HG02943 (cell line): ENCODE results near the gene HDAC7.
"Not testable (repeated sequence)": the region's sequence is repeated elsewhere in the genome, so short reads cannot be mapped to it uniquely, and the experiment has no call there.

ENCODE experiments used
- ATAC-seq: cut with Tn5 transposase; IDR thresholded peaks from one replicate; pipeline ENCODE4 v1.9.1; 2021; ENCODE audit warnings: mild to moderate bottlenecking, low read depth, moderate library complexity; ENCODE audit not compliant: unreplicated experiment

Gene HDAC7

DNA sequence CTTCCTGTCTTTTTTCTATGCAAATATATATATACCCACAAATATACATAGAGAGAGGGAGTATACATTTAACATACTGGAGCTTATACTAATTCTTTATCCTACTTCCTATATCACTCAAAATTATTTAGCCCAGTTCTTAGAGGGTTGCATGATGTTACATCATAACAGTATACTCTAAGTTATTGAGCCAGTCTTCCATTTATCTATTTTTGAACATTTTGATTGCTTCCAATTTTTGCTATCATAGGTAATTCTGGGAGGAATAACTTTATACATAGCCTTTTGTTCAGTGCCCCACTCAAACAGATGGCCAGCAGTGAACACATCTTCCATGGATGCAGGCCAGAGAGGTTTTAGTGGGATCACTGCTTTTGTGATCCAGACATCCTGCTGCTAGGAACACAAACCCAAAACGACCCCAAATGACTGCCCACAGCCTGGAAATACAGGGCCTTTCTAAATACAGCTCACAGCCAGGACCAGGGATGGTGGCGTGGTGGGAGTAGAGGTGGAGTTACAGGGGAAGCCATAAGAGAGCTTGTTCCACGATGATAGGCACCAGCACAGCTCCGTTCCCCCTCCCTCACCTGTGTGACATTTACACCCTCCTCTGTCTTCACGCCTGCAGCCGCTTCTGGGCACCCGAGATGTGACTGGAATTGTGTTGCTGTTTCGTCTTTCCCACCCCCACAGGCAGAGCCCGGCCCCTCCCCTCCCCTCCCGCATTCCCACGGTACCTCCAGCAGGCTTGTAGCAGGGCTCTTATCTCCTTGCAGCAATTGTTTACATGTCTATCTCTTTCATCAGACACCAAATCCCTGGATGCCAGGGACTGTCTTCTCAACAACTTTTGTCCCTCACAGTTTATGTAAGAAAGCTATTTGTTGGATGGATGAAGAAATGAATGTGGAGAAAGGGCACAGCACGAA, 30.7 kb upstream of the HDAC7 start:
- no peak for ATAC-seq

DNA sequence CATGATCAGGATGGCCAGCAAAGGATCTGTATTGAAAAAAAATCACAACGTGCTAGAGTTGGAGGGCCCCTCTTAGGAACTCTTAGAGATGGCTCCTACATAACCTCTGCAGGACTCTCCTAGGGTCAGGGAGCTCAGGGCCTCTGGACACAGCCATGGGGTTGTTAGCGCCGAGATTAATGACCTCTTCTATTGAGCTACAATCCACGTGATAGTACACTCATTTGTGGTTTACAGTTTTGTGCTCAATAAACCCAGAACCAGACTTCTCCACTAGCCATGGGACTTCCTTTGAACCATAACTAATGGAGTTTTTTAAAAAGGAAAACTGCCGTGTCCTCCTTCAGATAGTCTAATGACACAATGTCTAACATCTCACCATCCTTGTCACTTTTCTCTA, 29.6 kb upstream of the HDAC7 start:
- ATAC-seq = no peak

GRCh38 chr12:47848853-47849252, 29.1 kb upstream of the HDAC7 start:
- ATAC-seq = no peak

- no peak for ATAC-seq
Measured at GRCh38 chr12:47846294-47846996, 26.7 kb upstream of the HDAC7 start.

DNA sequence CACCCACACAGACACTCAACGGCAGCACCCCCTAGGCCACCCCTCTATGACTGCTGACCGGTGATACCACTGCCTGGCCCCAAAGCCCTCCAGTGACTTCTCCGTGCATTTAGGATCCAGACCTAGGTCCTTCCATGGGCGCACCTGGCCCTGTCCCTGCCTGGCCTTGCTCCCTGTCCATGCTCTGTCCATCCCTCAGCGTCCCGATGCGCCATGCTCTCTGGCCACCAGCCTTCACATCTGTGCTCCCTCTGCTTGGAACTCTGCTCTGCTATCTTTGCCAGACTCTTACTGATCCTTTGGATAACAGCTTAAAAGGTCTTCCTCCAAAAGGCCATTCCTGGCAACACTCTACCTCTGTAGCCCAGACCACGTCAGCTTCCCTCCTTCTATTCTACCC, 25.4 kb upstream of the HDAC7 start:
- no peak for ATAC-seq

DNA sequence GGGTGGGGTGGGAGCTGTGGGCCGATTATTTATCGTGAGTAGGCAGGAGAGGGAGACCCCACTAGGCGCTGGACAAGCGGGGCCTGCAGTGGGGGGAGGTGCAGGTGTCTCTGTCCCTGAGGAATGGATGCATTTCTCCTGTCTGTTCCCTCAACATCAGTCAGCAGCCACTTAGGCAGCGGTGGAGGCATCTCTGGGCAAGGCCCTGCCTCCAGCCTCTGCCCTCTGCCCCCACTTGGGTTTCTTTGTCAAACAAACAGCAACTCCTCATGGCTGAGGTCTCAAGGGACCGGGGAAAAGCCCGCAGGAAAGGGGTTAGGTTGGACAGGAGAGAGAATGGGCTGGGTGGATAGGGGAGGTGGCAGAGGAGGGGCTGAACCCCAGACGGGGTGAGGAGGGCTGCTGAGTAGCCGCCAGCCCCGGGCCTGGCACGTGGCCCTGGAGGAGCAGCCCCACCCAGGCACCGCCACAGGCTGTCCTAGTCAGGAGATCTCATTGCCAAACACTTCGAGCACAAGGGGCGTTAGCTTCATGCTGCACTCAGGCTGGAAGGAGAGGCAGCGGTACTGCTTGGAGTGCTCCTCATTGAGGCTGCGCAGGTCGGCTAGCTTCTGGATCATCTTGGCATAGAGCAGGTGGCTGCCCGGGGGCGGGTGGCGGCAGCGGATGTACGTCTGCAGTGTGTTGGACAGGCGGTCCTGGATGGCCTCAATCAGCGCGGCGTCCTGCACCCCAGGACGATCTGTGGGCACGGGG, 24.7 kb upstream of the HDAC7 start:
- no peak for ATAC-seq

GRCh38 chr12:47843226-47843980, 23.7 kb upstream of the HDAC7 start:
- no peak for ATAC-seq

GRCh38 chr12:47842543-47842942, 22.8 kb upstream of the HDAC7 start:
- ATAC-seq = not testable (repeated sequence)

- no peak for ATAC-seq
Measured at GRCh38 chr12:47841910-47842309, 22.2 kb upstream of the HDAC7 start.

- no peak for ATAC-seq
Measured at GRCh38 chr12:47841501-47841900, 21.8 kb upstream of the HDAC7 start.

DNA sequence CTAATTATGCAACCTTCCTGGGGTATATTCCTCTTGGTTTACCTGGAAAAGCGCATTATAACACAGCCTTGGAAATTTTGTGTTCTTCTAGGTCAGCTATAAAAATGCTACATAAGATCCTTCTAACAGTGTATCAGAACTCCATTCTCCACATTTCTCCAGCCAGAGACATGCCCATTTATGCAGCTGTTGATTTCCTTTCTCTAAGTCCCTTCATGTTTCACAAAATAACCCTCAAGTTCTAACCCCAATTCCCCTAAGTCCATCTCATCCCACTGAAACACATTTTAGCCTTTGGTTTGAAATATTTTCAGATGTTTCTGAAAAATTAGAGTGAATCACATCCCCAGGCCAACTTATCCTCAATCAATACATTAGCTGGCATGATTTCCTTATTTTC, 20.9 kb upstream of the HDAC7 start:
- ATAC-seq = no peak

DNA sequence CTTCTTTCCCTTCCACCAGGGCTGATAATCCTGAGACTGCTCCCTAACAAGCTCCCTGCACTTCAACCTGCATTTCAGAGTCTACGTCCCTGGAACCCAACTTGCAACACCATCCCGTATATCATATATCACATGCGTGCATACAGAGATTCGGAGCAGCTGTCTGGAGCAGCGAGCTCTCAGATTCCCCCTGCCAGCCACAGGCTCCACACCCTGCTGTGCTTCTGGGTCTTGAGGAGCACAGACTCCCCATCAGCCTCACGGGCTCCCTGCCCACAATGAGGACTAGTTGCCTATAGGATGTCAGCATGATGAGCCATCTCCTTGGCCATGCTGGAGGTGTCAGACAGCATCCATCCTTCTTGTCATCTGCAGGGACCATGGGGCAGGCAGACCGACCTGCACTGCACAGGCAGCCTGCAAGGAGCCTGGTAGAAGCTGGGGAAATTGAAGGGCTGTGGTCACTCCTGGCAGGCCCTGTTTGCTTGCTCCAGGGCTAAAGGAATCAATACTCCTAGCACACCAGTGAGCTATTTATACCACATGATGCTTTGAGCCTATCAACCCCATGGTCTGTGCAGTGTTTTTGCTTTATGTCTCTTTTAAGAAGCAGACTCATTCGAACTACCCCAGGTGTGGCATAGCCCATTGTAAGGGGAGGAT, 19.6 kb upstream of the HDAC7 start:
- no peak for ATAC-seq

GRCh38 chr12:47838286-47838931, 18.7 kb upstream of the HDAC7 start:
- no peak for ATAC-seq

DNA sequence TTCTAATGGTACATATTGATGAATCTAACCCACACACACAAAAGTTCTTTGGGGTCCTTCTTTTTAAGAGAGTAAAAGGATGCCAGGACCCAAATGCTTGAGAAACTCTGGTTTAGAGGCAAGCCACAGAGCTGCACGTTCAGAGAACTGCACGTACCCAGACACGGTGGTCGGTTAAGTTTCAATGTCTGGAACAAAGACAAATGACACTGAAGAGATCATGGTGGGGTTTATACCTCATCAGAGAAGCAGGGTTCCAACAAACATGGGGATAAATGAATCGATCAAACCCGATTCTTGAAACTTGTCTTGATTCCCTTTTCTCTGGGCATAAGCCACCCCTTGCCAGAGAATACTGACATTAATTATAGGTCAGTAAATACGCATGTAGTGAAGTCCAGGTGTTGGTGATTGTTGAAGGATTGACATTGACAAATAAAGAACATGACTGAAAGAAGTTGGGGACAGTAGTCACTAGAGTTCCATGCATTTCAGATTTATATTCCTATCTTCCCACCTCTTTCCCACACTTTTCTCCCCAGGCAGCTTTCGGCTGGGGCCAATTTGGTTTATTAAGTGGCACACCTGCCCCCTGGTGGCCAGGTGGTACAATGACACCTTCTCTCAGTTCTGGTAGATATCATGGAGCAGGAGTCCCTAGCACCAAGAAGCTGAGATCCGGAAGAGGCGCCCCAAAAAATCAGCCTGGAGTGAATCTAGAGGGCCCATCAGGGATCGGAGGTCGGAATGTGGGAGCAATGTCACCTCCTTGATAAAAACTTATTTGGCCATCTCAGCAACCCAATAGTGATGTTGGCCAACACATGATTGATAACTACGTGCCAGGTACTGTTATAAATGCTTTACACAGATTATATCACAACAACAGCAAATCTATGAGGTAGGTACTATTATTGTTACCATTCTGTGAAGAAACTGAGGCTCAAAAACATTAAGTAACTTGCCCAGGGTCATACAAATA, 17.8 kb upstream of the HDAC7 start:
- no peak for ATAC-seq

DNA sequence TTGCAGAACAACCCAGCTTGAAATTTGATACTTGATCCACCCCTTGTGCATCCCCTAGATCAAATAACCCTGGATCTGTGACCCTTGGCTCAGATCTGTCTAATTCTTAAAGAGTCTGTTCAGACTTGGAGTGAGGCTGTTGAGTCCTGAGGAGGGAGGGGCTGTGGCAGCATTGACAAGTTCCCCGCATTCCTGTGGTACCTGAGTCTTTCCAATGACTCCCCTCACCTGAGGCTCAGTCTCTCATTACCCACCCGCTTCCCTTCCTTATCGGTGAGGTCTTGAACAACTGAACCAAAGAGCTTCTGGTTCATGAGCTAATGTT, 16.1 kb upstream of the HDAC7 start:
- no peak for ATAC-seq

- no peak for ATAC-seq
Measured at GRCh38 chr12:47835006-47835830, 15.5 kb upstream of the HDAC7 start.

DNA sequence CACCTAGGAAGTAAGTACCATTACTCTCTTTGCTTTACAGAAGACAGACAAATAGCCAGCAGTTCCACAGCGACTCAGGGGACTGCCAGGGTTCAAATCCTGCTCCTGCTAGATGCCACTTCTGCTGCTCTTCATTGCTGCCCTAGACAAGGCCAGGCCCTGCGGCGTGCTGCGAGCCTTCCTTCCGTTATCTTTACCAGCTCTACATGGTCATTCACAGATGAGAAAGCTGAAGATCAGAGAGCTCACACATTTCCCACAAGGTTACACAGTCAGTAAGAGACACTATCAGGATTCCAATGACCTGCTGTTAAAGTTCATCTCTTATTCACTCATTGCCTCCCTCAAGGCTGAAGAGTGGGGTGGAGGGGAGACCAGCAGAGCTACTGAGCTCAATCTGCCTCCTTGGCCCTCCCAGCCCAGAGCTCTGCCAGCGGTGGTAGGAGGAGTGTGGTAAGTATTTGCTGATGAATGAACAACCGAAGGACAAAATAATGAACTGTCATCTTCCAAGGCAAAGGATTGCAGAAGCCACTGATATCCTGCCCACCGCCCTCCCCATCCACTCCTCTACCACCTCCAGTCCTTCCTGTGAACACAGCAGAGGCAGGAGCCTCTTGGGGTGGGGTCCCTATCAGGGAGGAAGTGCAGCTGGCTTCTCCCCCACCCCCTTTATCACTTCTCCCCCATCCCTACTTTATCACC, 14.6 kb upstream of the HDAC7 start:
- no peak for ATAC-seq
